ENCODE measurements around the gene EIF2B4. TPM values are rescaled to one million over a fixed set of nuclear protein-coding genes. Genes with fewer than 3 reads are reported as not detected.
A peak's percentile ranks its signal among the peaks of the same experiment; 100 is the strongest.

Gene EIF2B4
- total RNA-seq, 1 donor from 2014 or later: 43.3 TPM

DNA sequence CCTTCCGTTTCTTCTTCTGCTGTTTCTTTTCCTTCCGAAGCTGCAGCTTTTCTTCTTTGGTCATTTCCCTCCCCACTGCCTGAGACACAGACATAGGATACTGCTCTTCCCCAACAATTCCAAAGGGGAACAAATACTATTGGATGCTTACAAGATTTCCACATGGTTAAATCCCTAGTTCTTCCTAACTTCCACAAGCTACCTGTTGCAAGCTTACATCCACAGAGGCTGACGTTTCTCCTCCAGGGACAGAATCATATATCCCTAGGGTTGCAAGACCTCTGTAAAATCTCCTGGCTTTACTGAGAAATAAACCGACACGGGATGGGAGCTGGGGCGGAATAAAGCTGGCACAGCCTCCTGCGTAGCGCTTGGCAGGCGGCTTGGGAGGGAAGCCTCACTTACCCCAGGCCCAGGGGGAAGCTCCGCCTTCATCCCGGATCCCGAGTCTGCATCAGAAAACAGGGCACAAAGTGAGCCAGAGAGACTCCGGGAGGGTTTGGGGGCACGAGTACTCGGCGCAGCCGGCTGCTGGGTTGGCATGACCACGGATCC, 590 bp downstream of the EIF2B4 start:
- Histone ChIP-seq H3K4me2 (ENCODE audit: low read length) (peak overlapping the region; percentile 91), H3K9ac (ENCODE audit: low read length) (peak overlapping the region; percentile 97), H3K79me2 (ENCODE audit: insufficient read depth, low read length) (peaks cover 70% of the 10 kb centered on the region), H3K4me3 (ENCODE audit: insufficient read depth, low read depth, low read length) (peak overlapping the region; percentile 79), H4K20me1 (ENCODE audit: insufficient read depth, low read length) (peaks cover 44% of the 10 kb centered on the region), H3K27ac (ENCODE audit: low read depth, low read length) (peak overlapping the region; percentile 74), H2AFZ (ENCODE audit: low read depth, low read length) (peak overlapping the region; percentile 92), H3K27me3 (ENCODE audit: insufficient read depth, low read length) (no peaks in the 10 kb centered on the region), H3K9me3 (ENCODE audit: insufficient read depth, low read depth, low read length) (no peaks in the 10 kb centered on the region), H3K4me1 (ENCODE audit: insufficient read depth, low read length) (peaks cover 23% of the 10 kb centered on the region), H3K36me3 (ENCODE audit: insufficient read depth, low read length) (peaks cover 38% of the 10 kb centered on the region)
- DNase-seq (ENCODE audit: low read depth) (peak; percentile 47), FAIRE-seq (no peak)
- TF ChIP-seq EZH2 (IDR thresholded peaks at IDR 0.05; ENCODE audit: insufficient read depth, low read length) (no peak), CTCF (IDR thresholded peaks at IDR 0.05; ENCODE audit: insufficient read depth, low read depth, low read length) (no peak)
- Mint-ChIP-seq H3K9me3 (ENCODE audit: unreplicated experiment) (peaks cover 2% of the 10 kb centered on the region), H3K4me3 (ENCODE audit: unreplicated experiment) (peak overlapping the region; percentile 96), H3K36me3 (ENCODE audit: low read depth, unreplicated experiment) (peaks cover 12% of the 10 kb centered on the region), H3K27me3 (ENCODE audit: low read depth, unreplicated experiment) (no peaks in the 10 kb centered on the region), H3K27ac (ENCODE audit: unreplicated experiment) (peak overlapping the region; percentile 91), H3K4me1 (ENCODE audit: low read depth, unreplicated experiment) (peaks cover 23% of the 10 kb centered on the region)

- Histone ChIP-seq H3K36me3 (ENCODE audit: insufficient read depth, low read length) (peaks cover 35% of the 10 kb centered on the region), H3K27me3 (ENCODE audit: insufficient read depth, low read length) (no peaks in the 10 kb centered on the region), H3K9me3 (ENCODE audit: insufficient read depth, low read depth, low read length) (no peaks in the 10 kb centered on the region), H3K9ac (ENCODE audit: low read length) (no peak overlapping the region), H3K27ac (ENCODE audit: low read depth, low read length) (no peak overlapping the region), H3K4me2 (ENCODE audit: low read length) (no peak overlapping the region), H4K20me1 (ENCODE audit: insufficient read depth, low read length) (peaks cover 19% of the 10 kb centered on the region), H3K4me3 (ENCODE audit: insufficient read depth, low read depth, low read length) (no peak overlapping the region), H2AFZ (ENCODE audit: low read depth, low read length) (no peak overlapping the region), H3K4me1 (ENCODE audit: insufficient read depth, low read length) (peaks cover 5% of the 10 kb centered on the region), H3K79me2 (ENCODE audit: insufficient read depth, low read length) (peaks cover 24% of the 10 kb centered on the region)
- DNase-seq (ENCODE audit: low read depth) (no peak), FAIRE-seq (no peak)
- Mint-ChIP-seq H3K36me3 (ENCODE audit: low read depth, unreplicated experiment) (peaks cover 18% of the 10 kb centered on the region), H3K9me3 (ENCODE audit: unreplicated experiment) (no peaks in the 10 kb centered on the region), H3K4me3 (ENCODE audit: unreplicated experiment) (peak overlapping the region; percentile 60), H3K27me3 (ENCODE audit: low read depth, unreplicated experiment) (no peaks in the 10 kb centered on the region), H3K4me1 (ENCODE audit: low read depth, unreplicated experiment) (peaks cover 7% of the 10 kb centered on the region), H3K27ac (ENCODE audit: unreplicated experiment) (no peak overlapping the region)
- TF ChIP-seq EZH2 (IDR thresholded peaks at IDR 0.05; ENCODE audit: insufficient read depth, low read length) (no peak), CTCF (IDR thresholded peaks at IDR 0.05; ENCODE audit: insufficient read depth, low read depth, low read length) (no peak)
Observed at GRCh38 chr2:27363933-27364332, 6.2 kb downstream of the EIF2B4 start.

DNA sequence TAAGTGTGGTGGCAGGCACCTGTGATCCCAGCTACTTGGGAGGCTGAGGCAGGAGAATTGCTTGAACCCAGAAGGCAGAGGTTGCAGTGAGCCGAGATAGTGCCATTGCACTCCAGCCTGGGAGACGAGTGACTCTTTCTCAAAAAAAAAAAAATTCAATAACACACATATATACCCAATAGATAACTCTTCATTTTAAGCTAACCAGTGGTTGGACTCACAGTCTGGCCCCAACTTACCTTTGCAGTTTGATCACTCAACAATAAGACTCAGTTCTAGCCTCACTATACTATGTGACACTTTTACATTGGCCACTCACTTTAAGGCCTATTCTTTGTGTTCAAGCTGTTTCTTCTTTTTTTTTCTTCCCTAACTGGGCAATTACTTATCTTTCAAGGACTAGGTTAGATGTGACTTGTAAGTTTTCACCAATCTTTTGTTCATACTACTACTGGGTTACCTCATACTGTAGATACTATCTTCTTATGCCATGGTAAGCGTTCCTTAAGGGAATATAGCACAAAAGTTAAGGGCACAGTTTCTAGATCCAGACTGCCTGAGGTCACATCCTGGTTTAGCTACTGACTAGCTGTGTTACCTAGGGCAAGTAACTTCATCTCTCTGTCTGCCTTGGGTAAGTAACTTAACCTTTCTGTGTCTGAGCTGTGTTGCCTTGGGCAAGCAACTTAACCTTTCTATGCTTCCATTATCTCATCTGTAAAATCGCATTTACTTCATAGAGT, 7.3 kb downstream of the EIF2B4 start:
- Histone ChIP-seq H3K36me3 (ENCODE audit: insufficient read depth, low read length) (peaks cover 31% of the 10 kb centered on the region), H3K27ac (ENCODE audit: low read depth, low read length) (no peak overlapping the region), H3K4me3 (ENCODE audit: insufficient read depth, low read depth, low read length) (no peak overlapping the region), H3K9me3 (ENCODE audit: insufficient read depth, low read depth, low read length) (no peaks in the 10 kb centered on the region), H3K4me1 (ENCODE audit: insufficient read depth, low read length) (peaks cover 5% of the 10 kb centered on the region), H4K20me1 (ENCODE audit: insufficient read depth, low read length) (peaks cover 8% of the 10 kb centered on the region), H2AFZ (ENCODE audit: low read depth, low read length) (no peak overlapping the region), H3K9ac (ENCODE audit: low read length) (no peak overlapping the region), H3K27me3 (ENCODE audit: insufficient read depth, low read length) (no peaks in the 10 kb centered on the region), H3K4me2 (ENCODE audit: low read length) (no peak overlapping the region), H3K79me2 (ENCODE audit: insufficient read depth, low read length) (peaks cover 21% of the 10 kb centered on the region)
- Mint-ChIP-seq H3K9me3 (ENCODE audit: unreplicated experiment) (no peaks in the 10 kb centered on the region), H3K36me3 (ENCODE audit: low read depth, unreplicated experiment) (peaks cover 19% of the 10 kb centered on the region), H3K4me3 (ENCODE audit: unreplicated experiment) (no peak overlapping the region), H3K4me1 (ENCODE audit: low read depth, unreplicated experiment) (peaks cover 8% of the 10 kb centered on the region), H3K27me3 (ENCODE audit: low read depth, unreplicated experiment) (no peaks in the 10 kb centered on the region), H3K27ac (ENCODE audit: unreplicated experiment) (no peak overlapping the region)
- DNase-seq (ENCODE audit: low read depth): no peak
- FAIRE-seq: no peak
- no peak for TF ChIP-seq CTCF (IDR thresholded peaks at IDR 0.05; ENCODE audit: insufficient read depth, low read depth, low read length)
